PC-9 (cell line): Measurements from ENCODE around the gene LRRC8D. TPM values are rescaled to one million over a fixed set of nuclear protein-coding genes. Genes with fewer than 3 reads are reported as not detected.

ENCODE experiments used
- BruUV-seq: library from RNA; stranded (reverse); fragments of 400-500 nt; replicated peaks from 2 replicates; lab custom pipeline; 2021; lab: Mats Ljungman, UMichigan
- CTCF ChIA-PET: fragments of 300-600 bp; sonication (Branson Sonifier 250); formaldehyde crosslinking; loops from one replicate; lab custom pipeline; 2022; ENCODE audit warnings: antibody characterized with exemption; lab: Charles Lee
- POLR2A ChIA-PET: fragments of 300-600 bp; sonication (Branson Sonifier 250); formaldehyde crosslinking; loops from one replicate; lab custom pipeline; 2022; ENCODE audit warnings: antibody characterized with exemption; ENCODE audit not compliant: unreplicated experiment; lab: Charles Lee
- DNase-seq, 2 experiments: peaks; one replicate each; pipeline versions ENCODE4 v3.0.0 to v3.0.0-alpha.2; 2015 to 2022; ENCODE audit warnings: mixed read lengths in 1 of 2
- H2AFZ ChIP-seq: fragments of 200-600 bp; sonication (generic); 2 replicates; pipeline ENCODE4 v1.8.1; 2017; ENCODE audit warnings: antibody characterized with exemption
- H3F3A ChIP-seq: fragments of 200-600 bp; sonication (generic); 2 replicates; pipeline ENCODE4 v1.8.1; 2017; ENCODE audit warnings: antibody characterized with exemption, mild to moderate bottlenecking, low read depth; ENCODE audit not compliant: insufficient read depth
- H3K27ac ChIP-seq: fragments of 200-600 bp; sonication (generic); 2 replicates; pipeline ENCODE4 v1.6.1; 2016; ENCODE audit warnings: mixed run types
- H3K27me3 ChIP-seq: fragments of 200-600 bp; sonication (generic); 2 replicates; pipeline ENCODE4 v1.6.1; 2016; ENCODE audit warnings: low read depth, mixed run types; ENCODE audit not compliant: insufficient read depth
- H3K36me3 ChIP-seq: fragments of 200-600 bp; sonication (generic); 2 replicates; pipeline ENCODE4 v1.6.1; 2016; ENCODE audit warnings: low read depth, mixed run types
- H3K4me1 ChIP-seq: fragments of 200-600 bp; sonication (generic); replicated peaks from 2 replicates; pipeline ENCODE4 v1.6.1; 2016; ENCODE audit warnings: mixed run types; ENCODE audit not compliant: insufficient read depth
- H3K4me2 ChIP-seq: fragments of 200-600 bp; sonication (generic); 2 replicates; pipeline ENCODE4 v1.6.1; 2017; ENCODE audit warnings: mixed run types
- H3K4me3 ChIP-seq: fragments of 200-600 bp; sonication (generic); 2 replicates; pipeline ENCODE4 v1.6.1; 2016; ENCODE audit warnings: mixed run types
- H3K79me2 ChIP-seq: fragments of 200-600 bp; sonication (generic); 2 replicates; pipeline ENCODE4 v1.6.1; 2017; ENCODE audit warnings: low read depth, mixed run types
- H3K9me2 ChIP-seq: fragments of 200-600 bp; sonication (generic); 2 replicates; pipeline ENCODE4 v1.8.1; 2017; ENCODE audit warnings: mild to moderate bottlenecking; ENCODE audit not compliant: insufficient read depth
- H3K9me3 ChIP-seq: fragments of 200-600 bp; sonication (generic); 2 replicates; pipeline ENCODE4 v1.8.1; 2016; ENCODE audit warnings: low read depth; ENCODE audit not compliant: insufficient read depth
- H4K20me1 ChIP-seq: fragments of 200-600 bp; sonication (generic); 2 replicates; pipeline ENCODE4 v1.8.1; 2017; ENCODE audit not compliant: insufficient read depth
- CTCF ChIP-seq: fragments of 200-600 bp; sonication (generic); conservative IDR thresholded peaks from 2 replicates; pipeline ENCODE4 v1.6.1; 2017; ENCODE audit warnings: mixed run types, antibody characterized with exemption, mild to moderate bottlenecking, moderate library complexity
- EZH2 ChIP-seq: fragments of 200-600 bp; sonication (generic); IDR thresholded peaks from 2 replicates; pipeline ENCODE4 v1.8.0; 2017; ENCODE audit warnings: antibody characterized with exemption, low read depth
- intact Hi-C: fragments of 100-400 bp; cut with micrococcal nuclease; formaldehyde crosslinking; loops from one replicate; pipeline ENCODE4 v1.10.0; 2022; ENCODE audit not compliant: unreplicated experiment
- total RNA-seq: library from RNA; stranded (reverse); gene quantifications from 2 replicates; pipeline ENCODE4 v1.2.3, GENCODE V29; 2021

The LRRC8D gene
- total RNA-seq, 1 experiment from 2014 or later = 75.9 TPM

GRCh38 chr1:89941110-89941766, 120.4 kb downstream of the LRRC8D start:
- H3K4me1 ChIP-seq = peaks cover 59% of the 10 kb centered on the region
- no peak overlapping the region; the same call in 1 of the 2 replicates for H3K27ac ChIP-seq
- no peaks in the 10 kb centered on the region for H3K79me2 ChIP-seq
- no peak overlapping the region for H3K4me2 ChIP-seq
- H3K36me3 ChIP-seq = peaks cover 13% of the 10 kb centered on the region
- H3F3A ChIP-seq = peaks cover 71% of the 10 kb centered on the region
- no peaks in the 10 kb centered on the region for H4K20me1 ChIP-seq
- no peaks in the 10 kb centered on the region; the same call in 1 of the 2 replicates for H3K9me3 ChIP-seq
- H3K4me3 ChIP-seq = no peak overlapping the region
- TF ChIP-seq EZH2 = no peak
- no peak for TF ChIP-seq CTCF
- no peak overlapping the region for H2AFZ ChIP-seq
- BruUV-seq = TSS peak; percentile 3
- DNase-seq = no peak
- no peaks in the 10 kb centered on the region for H3K9me2 ChIP-seq
- POLR2A ChIA-PET = no interaction called here
- intact Hi-C loops = no loop called here
- CTCF ChIA-PET = no interaction called here
- H3K27me3 ChIP-seq = no peaks in the 10 kb centered on the region

GRCh38 chr1:89942014-89942413, 121.2 kb downstream of the LRRC8D start:
- no peak for DNase-seq
- Histone ChIP-seq H3K27me3 (no peaks in the 10 kb centered on the region), H2AFZ (no peak overlapping the region), H3K9me2 (no peaks in the 10 kb centered on the region), H3K4me1 (peaks cover 61% of the 10 kb centered on the region), H3K4me2 (no peak overlapping the region), H3F3A (peaks cover 71% of the 10 kb centered on the region), H3K36me3 (peaks cover 6% of the 10 kb centered on the region), H3K79me2 (no peaks in the 10 kb centered on the region), H3K4me3 (no peak overlapping the region), H3K27ac (peak overlapping the region; percentile 57), H4K20me1 (no peaks in the 10 kb centered on the region), H3K9me3 (no peaks in the 10 kb centered on the region; the same call in 1 of the 2 replicates)
- TF ChIP-seq EZH2 = no peak
- TF ChIP-seq CTCF = no peak
- CTCF ChIA-PET = no interaction called here
- BruUV-seq = no TSS peak
- intact Hi-C loops = no loop called here
- POLR2A ChIA-PET = no interaction called here

- intact Hi-C loops = no loop called here
- Histone ChIP-seq H3K27ac (peak overlapping the region; percentile 57), H3K4me1 (peaks cover 52% of the 10 kb centered on the region), H3K9me2 (no peaks in the 10 kb centered on the region), H3K36me3 (peaks cover 6% of the 10 kb centered on the region; the same call in 1 of the 2 replicates), H3K4me3 (no peak overlapping the region), H2AFZ (no peak overlapping the region), H3K4me2 (peak overlapping the region; percentile 19), H3K9me3 (no peaks in the 10 kb centered on the region; the same call in 1 of the 2 replicates), H3K79me2 (no peaks in the 10 kb centered on the region), H4K20me1 (no peaks in the 10 kb centered on the region), H3K27me3 (no peaks in the 10 kb centered on the region), H3F3A (peaks cover 63% of the 10 kb centered on the region)
- peak in 1 of 2 experiments; percentile 86 for DNase-seq
- POLR2A ChIA-PET = interaction anchor here (0.5 kb wide), 1 partner anchor 65 kb away, joined by 3 read pairs; no protein-coding TSS in a partner anchor
- BruUV-seq = no TSS peak
- CTCF ChIA-PET = interaction anchor here (0.7 kb wide), 1 partner anchor 290 kb away, joined by 14 read pairs; no protein-coding TSS in a partner anchor
- TF ChIP-seq CTCF = no peak
- TF ChIP-seq EZH2 = no peak
Observed at GRCh38 chr1:89942825-89943658, 122.2 kb downstream of the LRRC8D start.
